Measurements from ENCODE around the gene PNPLA8.

Gene PNPLA8

GRCh38 chr7:108454674-108455550 is 71.0 kb downstream of the PNPLA8 start:
- Mint-ChIP-seq H3K27me3 (ENCODE audit: low read depth) (peaks cover 78% of the 10 kb centered on the region), H3K9me3 (no peaks in the 10 kb centered on the region), H3K27ac (peak overlapping the region in 1 of 3 experiments; percentile 55), H3K36me3 (ENCODE audit: low read depth) (no peaks in the 10 kb centered on the region), H3K4me3 (peak overlapping the region; percentile 89 to 95 (median 93)), H3K4me1 (peaks cover 10% of the 10 kb centered on the region)
- no peak for TF ChIP-seq CTCF (IDR thresholded peaks at IDR 0.05; ENCODE audit: unreplicated experiment in 3 of 3)

GRCh38 chr7:108454317-108454673 is 71.6 kb downstream of the PNPLA8 start:
- peaks cover 74% of the 10 kb centered on the region for H3K27me3 Mint-ChIP-seq (ENCODE audit: low read depth)
- no peak for TF ChIP-seq CTCF (IDR thresholded peaks at IDR 0.05; ENCODE audit: unreplicated experiment in 3 of 3)
- H3K36me3 Mint-ChIP-seq (ENCODE audit: low read depth): no peaks in the 10 kb centered on the region
- peaks cover 10% of the 10 kb centered on the region for H3K4me1 Mint-ChIP-seq
- no peaks in the 10 kb centered on the region for H3K9me3 Mint-ChIP-seq
- peak overlapping the region; percentile 89 to 95 (median 93) for H3K4me3 Mint-ChIP-seq
- peak overlapping the region in 1 of 3 experiments; percentile 55 for H3K27ac Mint-ChIP-seq

DNA sequence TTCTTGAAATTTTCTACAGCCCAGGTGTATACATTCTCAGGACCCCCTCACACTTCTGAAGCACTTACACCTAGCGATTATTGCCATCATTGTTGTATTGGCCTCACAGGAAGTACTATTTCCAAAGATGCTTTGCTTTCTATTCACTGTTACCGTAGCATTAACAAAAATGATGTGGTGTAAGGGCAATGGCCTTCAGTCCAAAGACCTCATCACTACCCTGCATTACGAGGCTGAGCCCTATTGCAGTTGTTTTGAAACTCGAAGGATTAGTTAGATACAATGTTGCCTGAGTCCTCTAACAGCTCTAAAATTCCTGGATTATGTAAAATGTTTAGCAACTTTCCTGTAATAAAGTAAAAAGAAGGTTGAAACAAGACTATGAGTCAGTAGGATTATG is 72.6 kb downstream of the PNPLA8 start:
- no peaks in the 10 kb centered on the region for H3K9me3 Mint-ChIP-seq
- TF ChIP-seq CTCF (IDR thresholded peaks at IDR 0.05; ENCODE audit: unreplicated experiment in 3 of 3): no peak
- no peaks in the 10 kb centered on the region for H3K36me3 Mint-ChIP-seq (ENCODE audit: low read depth)
- no peak overlapping the region for H3K27ac Mint-ChIP-seq
- H3K4me1 Mint-ChIP-seq: peaks cover 10% of the 10 kb centered on the region
- peaks cover 69% of the 10 kb centered on the region for H3K27me3 Mint-ChIP-seq (ENCODE audit: low read depth)
- no peak overlapping the region for H3K4me3 Mint-ChIP-seq

DNA sequence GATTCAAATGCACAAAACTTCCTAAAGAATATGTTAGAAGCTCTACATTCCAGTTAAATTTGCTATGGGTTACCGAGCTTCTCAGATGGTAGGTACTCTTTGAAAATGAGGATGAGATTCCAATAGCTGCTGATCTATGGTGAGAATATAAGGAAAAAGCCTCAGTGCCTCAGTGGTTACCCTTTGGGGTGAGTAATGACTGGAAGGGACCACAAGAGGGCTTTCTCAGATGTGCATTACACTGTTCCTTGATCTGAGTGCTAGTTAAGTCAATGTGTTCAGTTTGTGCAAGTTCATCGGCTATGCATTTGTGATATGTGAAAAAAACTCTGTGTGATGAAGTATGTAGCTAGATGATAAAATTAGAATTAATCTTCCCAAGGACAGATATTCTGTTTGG is 73.2 kb downstream of the PNPLA8 start:
- peak overlapping the region; percentile 12 to 70 (median 66) for H3K4me3 Mint-ChIP-seq
- H3K36me3 Mint-ChIP-seq (ENCODE audit: low read depth): no peaks in the 10 kb centered on the region
- H3K27ac Mint-ChIP-seq: no peak overlapping the region
- H3K9me3 Mint-ChIP-seq: no peaks in the 10 kb centered on the region
- H3K27me3 Mint-ChIP-seq (ENCODE audit: low read depth): peaks cover 63% of the 10 kb centered on the region
- peak; percentile 33 to 50 (median 48) for TF ChIP-seq CTCF (IDR thresholded peaks at IDR 0.05; ENCODE audit: unreplicated experiment in 3 of 3)
- H3K4me1 Mint-ChIP-seq: peaks cover 10% of the 10 kb centered on the region

- H3K9me3 Mint-ChIP-seq: no peaks in the 10 kb centered on the region
- H3K36me3 Mint-ChIP-seq (ENCODE audit: low read depth): no peaks in the 10 kb centered on the region
- no peak overlapping the region for H3K4me3 Mint-ChIP-seq
- H3K27me3 Mint-ChIP-seq (ENCODE audit: low read depth): peaks cover 51% of the 10 kb centered on the region
- H3K4me1 Mint-ChIP-seq: peaks cover 5% of the 10 kb centered on the region
- TF ChIP-seq CTCF (IDR thresholded peaks at IDR 0.05; ENCODE audit: unreplicated experiment in 3 of 3): no peak
- H3K27ac Mint-ChIP-seq: no peak overlapping the region
These were observed 74.6 kb downstream of the PNPLA8 start for GRCh38 chr7:108451296-108451848.

Data from nephron (organoid).